K562 treated with DMSO at 1 percent for 4 hours (cell line): ENCODE data around the gene TNNT3. TPM values are rescaled to one million over a fixed set of nuclear protein-coding genes. Genes with fewer than 3 reads are reported as not detected.

ENCODE experiments used
- total RNA-seq: library from RNA; unstranded; fragments of 300-600 nt; gene quantifications from 2 replicates; pipeline ENCODE4 v1.2.3, GENCODE V29; 2022; ENCODE audit not compliant: insufficient read depth

Gene TNNT3
- not detected in 2 replicates for total RNA-seq

GRCh38 chr11:1919391-1920127, at the start of gene TNNT3:
TNNT3 (plus strand) TSS chr11:1919703; CDS start chr11:1922875, 3,172 bp downstream.

DNA sequence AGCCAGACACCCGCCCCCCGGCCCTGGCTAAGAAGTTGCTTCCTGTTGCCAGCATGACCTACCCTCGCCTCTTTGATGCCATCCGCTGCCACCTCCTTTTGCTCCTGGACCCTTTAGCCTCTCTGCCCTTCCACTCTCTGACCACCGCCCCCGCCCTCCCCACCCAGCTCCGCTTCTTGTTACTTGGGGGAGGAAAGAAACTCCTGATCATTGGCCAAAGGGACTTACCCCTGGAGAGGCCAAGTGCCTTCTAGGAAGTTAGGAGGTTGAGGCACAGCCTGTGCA, 27.7 kb upstream of the TNNT3 start, which contains the start of gene PRR33:
Gene PRR33 (minus strand): TSS at position 65 of the 285 bp plus-strand sequence. CDS start 1,311 bp downstream, outside the sequence.

DNA sequence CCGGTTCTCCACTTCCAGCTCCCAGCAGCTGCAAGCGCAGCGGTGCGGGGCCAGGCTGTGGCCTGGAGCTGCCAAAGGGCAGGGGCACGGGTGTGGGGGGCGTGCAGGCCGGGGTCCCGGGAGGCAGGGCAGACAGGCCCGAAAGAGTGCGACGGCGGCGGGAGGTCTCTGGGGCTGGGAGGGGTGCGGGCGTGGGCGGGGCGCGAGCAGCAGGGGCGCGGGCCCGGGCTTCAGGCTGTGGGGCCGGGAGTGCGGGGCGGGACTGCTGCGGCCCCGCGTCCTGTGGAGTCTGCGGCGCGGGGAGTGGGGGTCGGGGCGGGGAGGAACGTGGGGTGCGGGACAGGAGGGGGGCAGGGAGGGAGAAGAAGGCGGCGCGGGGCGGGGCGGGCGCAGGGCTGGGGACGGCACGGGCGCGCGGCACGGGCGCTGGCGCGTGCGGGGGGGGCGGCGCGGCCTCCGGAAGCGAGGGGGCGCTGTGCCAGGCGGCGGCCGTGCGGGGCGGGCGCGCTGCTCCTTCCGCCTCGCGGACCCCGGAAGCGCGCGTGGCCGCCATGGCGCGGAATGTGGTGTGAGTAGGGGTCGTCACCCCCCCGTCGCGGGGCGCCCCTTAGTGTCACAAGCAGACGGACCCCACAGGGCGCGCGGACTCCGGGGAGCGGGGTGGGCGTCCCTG, 27.4 kb downstream of the TNNT3 start, which contains the start of gene MRPL23:
Gene MRPL23 (plus strand): TSS at position 521 of the 673 bp plus-strand sequence. CDS start 31 bp downstream, at position 552.

Other genes starting within 250 kb of the TNNT3 start
- not detected in 2 replicates for gene KRTAP5-6, start 222.5 kb upstream of the TNNT3 start, total RNA-seq
- 0.51 TPM in 1 of 2 replicates, not detected in the other for gene IFITM10, start 169.1 kb upstream of the TNNT3 start, total RNA-seq
- 399 and 434 TPM in 2 replicates for gene CTSD, start 155.8 kb upstream of the TNNT3 start, total RNA-seq
- not detected in 2 replicates for gene SYT8, start 84.7 kb upstream of the TNNT3 start, total RNA-seq
- gene TNNI2, start 80.7 kb upstream of the TNNT3 start, total RNA-seq, result not detected in 2 replicates
- not detected in 2 replicates for gene LSP1, start 66.6 kb upstream of the TNNT3 start, total RNA-seq
- not detected in 2 replicates for gene PRR33, start 27.8 kb upstream of the TNNT3 start, total RNA-seq
- gene MRPL23, start 27.6 kb downstream of the TNNT3 start, total RNA-seq, result 58.2 and 59.5 TPM in 2 replicates
- 7.2 and 17.8 TPM in 2 replicates for gene H19, start 78.1 kb downstream of the TNNT3 start, total RNA-seq
- gene IGF2, start 219.7 kb downstream of the TNNT3 start, total RNA-seq, result not detected in 2 replicates
- gene INS, start 241.5 kb downstream of the TNNT3 start, total RNA-seq, result not detected in 2 replicates